ENCODE measurements around the gene AWAT2. TPM values are rescaled to one million over a fixed set of nuclear protein-coding genes. Genes with fewer than 3 reads are reported as not detected.

AWAT2 gene
- total RNA-seq, 1 donor from 2014 or later: not detected

- H3K4me1 ChIP-seq: no peaks in the 10 kb centered on the region
- no peak for DNase-seq (ENCODE audit: low spot score in 2 of 2)
- no peaks in the 10 kb centered on the region for H3K9me3 ChIP-seq
- no peaks in the 10 kb centered on the region for H3K36me3 ChIP-seq
- intact Hi-C loops (cut with DNase I): no loop called here
- TF ChIP-seq CTCF (IDR thresholded peaks at IDR 0.05): no peak
- H3K4me3 ChIP-seq: no peak overlapping the region
- no peaks in the 10 kb centered on the region for H3K27me3 ChIP-seq
- no peak overlapping the region for H3K27ac ChIP-seq
These were observed 38.3 kb upstream of the AWAT2 start for GRCh38 chrX:70087857-70088630.

- Histone ChIP-seq H3K9me3 (no peaks in the 10 kb centered on the region), H3K27me3 (no peaks in the 10 kb centered on the region), H3K27ac (no peak overlapping the region), H3K36me3 (no peaks in the 10 kb centered on the region), H3K4me3 (no peak overlapping the region), H3K4me1 (no peaks in the 10 kb centered on the region)
- no peak for DNase-seq (ENCODE audit: low spot score in 2 of 2)
- TF ChIP-seq CTCF (IDR thresholded peaks at IDR 0.05): no peak
- intact Hi-C loops (cut with DNase I): no loop called here
These were observed 35.0 kb upstream of the AWAT2 start for GRCh38 chrX:70084592-70085240.

GRCh38 chrX:70082723-70083122 lies 33.0 kb upstream of the AWAT2 start:
- H3K36me3 ChIP-seq: no peaks in the 10 kb centered on the region
- intact Hi-C loops (cut with DNase I): no loop called here
- H3K9me3 ChIP-seq: no peaks in the 10 kb centered on the region
- H3K4me3 ChIP-seq: no peak overlapping the region
- H3K27ac ChIP-seq: no peak overlapping the region
- no peak for TF ChIP-seq CTCF (IDR thresholded peaks at IDR 0.05)
- no peaks in the 10 kb centered on the region for H3K27me3 ChIP-seq
- no peak for DNase-seq (ENCODE audit: low spot score in 2 of 2)
- no peaks in the 10 kb centered on the region for H3K4me1 ChIP-seq

GRCh38 chrX:70079870-70080269 lies 30.1 kb upstream of the AWAT2 start:
- TF ChIP-seq CTCF (IDR thresholded peaks at IDR 0.05): no peak
- H3K9me3 ChIP-seq: no peaks in the 10 kb centered on the region
- no peaks in the 10 kb centered on the region for H3K27me3 ChIP-seq
- no peak overlapping the region for H3K4me3 ChIP-seq
- H3K27ac ChIP-seq: no peak overlapping the region
- DNase-seq (ENCODE audit: low spot score in 2 of 2): no peak
- H3K36me3 ChIP-seq: no peaks in the 10 kb centered on the region
- intact Hi-C loops (cut with DNase I): no loop called here
- H3K4me1 ChIP-seq: no peaks in the 10 kb centered on the region

GRCh38 chrX:70079297-70079696 lies 29.6 kb upstream of the AWAT2 start:
- no peak for TF ChIP-seq CTCF (IDR thresholded peaks at IDR 0.05)
- no peak for DNase-seq (ENCODE audit: low spot score in 2 of 2)
- Histone ChIP-seq H3K9me3 (no peaks in the 10 kb centered on the region), H3K4me3 (no peak overlapping the region), H3K27ac (no peak overlapping the region), H3K36me3 (no peaks in the 10 kb centered on the region), H3K27me3 (no peaks in the 10 kb centered on the region), H3K4me1 (no peaks in the 10 kb centered on the region)
- intact Hi-C loops (cut with DNase I): no loop called here
